ENCODE results near the gene FARP1. TPM values are rescaled to one million over a fixed set of nuclear protein-coding genes. Genes with fewer than 3 reads are reported as not detected.

FARP1 gene
- total and polyA plus RNA-seq, 7 donors = 6.9 to 96.4 (median 32.9) TPM

DNA sequence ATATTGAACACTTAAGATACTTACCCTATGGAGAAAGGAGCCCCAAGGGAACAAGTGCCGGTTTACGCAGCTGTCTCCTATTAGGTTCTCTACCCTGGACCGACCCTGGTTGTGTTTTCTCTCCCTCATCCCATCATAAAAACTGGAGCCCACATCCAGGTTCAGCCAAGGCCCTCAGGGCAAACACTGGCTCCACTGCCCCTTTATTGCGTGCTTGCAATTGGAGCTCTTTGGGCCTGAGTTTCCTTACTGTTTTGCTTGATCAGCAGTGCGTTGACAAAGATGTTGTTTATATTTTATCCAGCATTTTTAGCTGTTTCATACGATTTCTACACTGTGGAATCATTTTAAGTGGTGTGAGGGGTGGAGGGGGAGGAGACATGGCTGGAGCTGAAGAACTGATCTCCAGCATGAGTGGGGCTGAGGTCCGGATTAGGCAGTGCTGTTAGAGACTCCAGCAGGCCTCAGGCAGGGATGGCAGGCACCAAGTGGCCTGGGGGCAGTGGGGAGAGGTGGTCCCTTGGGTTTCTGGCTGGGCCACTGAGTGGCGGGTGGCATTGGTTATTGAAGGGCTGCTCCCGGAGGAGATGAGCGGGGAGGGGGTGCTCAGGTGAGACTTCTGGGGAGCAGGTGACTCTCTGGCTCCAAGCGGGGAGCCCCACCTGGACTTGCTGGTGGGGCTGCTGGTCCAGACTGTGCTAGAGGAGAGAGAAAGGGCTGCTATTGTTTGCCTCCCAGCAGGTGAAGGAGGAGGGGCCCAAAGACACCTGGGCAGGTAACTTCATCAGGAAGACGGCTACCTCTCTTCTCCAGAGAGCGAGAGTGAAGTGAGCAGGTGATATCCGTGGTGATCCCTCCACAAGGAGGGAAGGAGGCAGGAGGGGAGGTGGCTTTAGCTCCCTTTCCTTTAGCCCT, 96.5 kb downstream of the FARP1 start:
- H3K4me1 ChIP-seq = no peaks in the 10 kb centered on the region
- no peak for TF ChIP-seq EP300 (IDR thresholded peaks at IDR 0.05)
- no peak for TF ChIP-seq CTCF (IDR thresholded peaks at IDR 0.05)
- no peak for TF ChIP-seq POLR2AphosphoS5 (IDR thresholded peaks at IDR 0.05)
- no peak for TF ChIP-seq POLR2A (IDR thresholded peaks at IDR 0.05)
- H3K27ac ChIP-seq = no peak overlapping the region
- H3K36me3 ChIP-seq = no peaks in the 10 kb centered on the region
- no peaks in the 10 kb centered on the region for H3K9me3 ChIP-seq
- WGBS, 2 donors = 82 to 84% methylated on average over 14 of the region's 14 CpGs
- intact Hi-C loops (cut with DNase I) = no loop called here
- no peak overlapping the region for H3K4me3 ChIP-seq
- no peaks in the 10 kb centered on the region for H3K27me3 ChIP-seq
- no peak for DNase-seq

DNA sequence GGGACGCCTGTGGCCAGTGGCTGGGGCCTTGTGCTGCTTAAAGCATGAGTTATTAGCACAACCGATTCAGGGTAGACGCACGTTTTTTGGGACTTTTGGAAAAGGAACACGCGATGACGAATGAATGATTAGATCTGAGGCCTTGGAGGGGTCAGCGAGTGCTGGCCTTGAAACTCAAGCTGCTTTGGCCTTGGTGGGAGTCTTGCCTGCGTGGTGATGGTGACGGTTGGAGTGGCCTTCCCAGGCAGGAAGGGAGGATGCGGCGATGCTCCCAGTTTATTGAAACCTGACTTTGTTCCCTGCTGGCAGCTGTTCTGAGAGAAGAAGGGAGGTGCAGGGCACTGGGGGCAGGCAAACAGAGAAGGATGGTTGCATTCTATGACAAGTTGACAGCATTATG, 97.2 kb downstream of the FARP1 start:
- 89 to 92% methylated on average over 12 of the region's 12 CpGs for WGBS, 2 donors
- Histone ChIP-seq H3K4me1 (no peaks in the 10 kb centered on the region), H3K36me3 (no peaks in the 10 kb centered on the region), H3K9me3 (no peaks in the 10 kb centered on the region), H3K27ac (no peak overlapping the region), H3K4me3 (no peak overlapping the region), H3K27me3 (no peaks in the 10 kb centered on the region)
- intact Hi-C loops (cut with DNase I) = no loop called here
- TF ChIP-seq POLR2A (IDR thresholded peaks at IDR 0.05) (no peak), EP300 (IDR thresholded peaks at IDR 0.05) (no peak), POLR2AphosphoS5 (IDR thresholded peaks at IDR 0.05) (no peak), CTCF (IDR thresholded peaks at IDR 0.05) (no peak)
- DNase-seq = no peak

DNA sequence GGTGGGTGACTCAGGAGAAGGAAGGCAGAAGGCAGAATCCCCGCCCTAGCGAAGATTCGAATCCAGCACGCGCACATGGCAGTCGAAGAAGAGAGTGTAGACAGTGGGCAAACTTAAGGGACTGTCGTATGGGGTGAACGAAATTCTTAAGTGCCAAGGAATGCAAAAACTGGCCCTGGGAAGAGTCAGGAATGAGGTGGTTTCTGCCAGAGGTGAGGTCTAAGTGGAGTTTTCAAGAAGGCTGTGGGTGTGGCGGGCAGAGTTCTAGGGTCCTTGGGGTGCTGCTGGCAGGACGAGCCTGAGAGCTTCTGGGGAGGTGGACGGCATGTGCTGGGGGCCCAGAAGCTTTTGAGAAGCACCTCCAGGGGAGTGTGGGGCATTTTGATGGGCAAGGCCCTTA, 98.1 kb downstream of the FARP1 start:
- Histone ChIP-seq H3K4me3 (no peak overlapping the region), H3K27me3 (no peaks in the 10 kb centered on the region), H3K27ac (no peak overlapping the region), H3K9me3 (no peaks in the 10 kb centered on the region), H3K4me1 (no peaks in the 10 kb centered on the region), H3K36me3 (no peaks in the 10 kb centered on the region)
- intact Hi-C loops (cut with DNase I) = no loop called here
- 94 to 95% methylated on average over 11 of the region's 11 CpGs for WGBS, 2 donors
- no peak for DNase-seq
- TF ChIP-seq EP300 (IDR thresholded peaks at IDR 0.05) = no peak
- TF ChIP-seq POLR2AphosphoS5 (IDR thresholded peaks at IDR 0.05) = no peak
- no peak for TF ChIP-seq POLR2A (IDR thresholded peaks at IDR 0.05)
- no peak for TF ChIP-seq CTCF (IDR thresholded peaks at IDR 0.05)

- no peak for TF ChIP-seq CTCF (IDR thresholded peaks at IDR 0.05)
- no peaks in the 10 kb centered on the region for H3K36me3 ChIP-seq
- intact Hi-C loops (cut with DNase I) = no loop called here
- no peaks in the 10 kb centered on the region for H3K4me1 ChIP-seq
- DNase-seq = no peak
- H3K27me3 ChIP-seq = no peaks in the 10 kb centered on the region
- no peak overlapping the region for H3K4me3 ChIP-seq
- H3K27ac ChIP-seq = no peak overlapping the region
- no peaks in the 10 kb centered on the region for H3K9me3 ChIP-seq
- WGBS, 2 donors = 85 to 91% methylated on average over 7 of the region's 7 CpGs
Observed at GRCh38 chr13:98241976-98242375, 99.1 kb downstream of the FARP1 start.

GRCh38 chr13:98242403-98242802, 99.5 kb downstream of the FARP1 start:
- Histone ChIP-seq H3K27me3 (no peaks in the 10 kb centered on the region), H3K27ac (no peak overlapping the region), H3K4me1 (no peaks in the 10 kb centered on the region), H3K36me3 (no peaks in the 10 kb centered on the region), H3K9me3 (no peaks in the 10 kb centered on the region), H3K4me3 (no peak overlapping the region)
- 88 to 89% methylated on average over 4 of the region's 4 CpGs for WGBS, 2 donors
- intact Hi-C loops (cut with DNase I) = no loop called here
- DNase-seq = no peak
- TF ChIP-seq POLR2AphosphoS5 (IDR thresholded peaks at IDR 0.05) (no peak), CTCF (IDR thresholded peaks at IDR 0.05) (no peak), POLR2A (IDR thresholded peaks at IDR 0.05) (no peak), EP300 (IDR thresholded peaks at IDR 0.05) (no peak)

Data from sigmoid colon (tissue), 7 donors.